AG08395 (cell line): ENCODE measurements around the gene DNAAF9.
"Not testable (repeated sequence)": the region's sequence is repeated elsewhere in the genome, so short reads cannot be mapped to it uniquely, and the experiment has no call there.

Experiments
- DNase-seq: peaks from one replicate; pipeline ENCODE4 v3.0.0; 2012; ENCODE audit warnings: mixed read lengths, low spot score

Gene DNAAF9

GRCh38 chr20:3407040-3407770 lies at the start of gene DNAAF9:
Gene DNAAF9 (minus strand): TSS chr20:3407669. CDS start chr20:3407557, 112 bp downstream.
- DNase-seq: peak; percentile 65

- no peak for DNase-seq
These were observed 49.2 kb upstream of the DNAAF9 start for GRCh38 chr20:3456648-3457047.

GRCh38 chr20:3454831-3455230 lies 47.4 kb upstream of the DNAAF9 start:
- no peak for DNase-seq

- DNase-seq: no peak
These were observed 45.2 kb upstream of the DNAAF9 start for GRCh38 chr20:3452690-3453089.

GRCh38 chr20:3452136-3452535 lies 44.7 kb upstream of the DNAAF9 start:
- no peak for DNase-seq

DNA sequence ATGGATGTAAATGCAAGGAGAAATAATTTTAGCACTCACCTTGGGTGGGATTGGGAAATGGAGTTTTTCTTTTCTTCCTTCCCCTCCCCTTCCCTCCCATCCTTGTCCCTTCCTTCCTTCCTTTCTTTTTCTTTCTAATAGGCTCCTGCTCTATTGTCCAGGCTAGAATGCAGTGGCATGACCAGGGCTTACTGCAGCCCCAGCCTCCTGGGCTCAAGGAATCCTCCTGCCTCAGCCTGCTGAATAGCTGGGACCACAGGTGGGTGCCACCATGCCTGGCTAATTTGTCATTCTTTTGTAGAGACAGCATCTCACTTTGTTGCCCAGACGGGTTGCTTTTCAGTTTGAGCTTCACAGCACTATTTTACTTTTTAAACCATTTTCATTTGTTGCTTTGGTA lies 41.9 kb upstream of the DNAAF9 start:
- no peak for DNase-seq

GRCh38 chr20:3447321-3447720 lies 39.9 kb upstream of the DNAAF9 start:
- DNase-seq: no peak

DNA sequence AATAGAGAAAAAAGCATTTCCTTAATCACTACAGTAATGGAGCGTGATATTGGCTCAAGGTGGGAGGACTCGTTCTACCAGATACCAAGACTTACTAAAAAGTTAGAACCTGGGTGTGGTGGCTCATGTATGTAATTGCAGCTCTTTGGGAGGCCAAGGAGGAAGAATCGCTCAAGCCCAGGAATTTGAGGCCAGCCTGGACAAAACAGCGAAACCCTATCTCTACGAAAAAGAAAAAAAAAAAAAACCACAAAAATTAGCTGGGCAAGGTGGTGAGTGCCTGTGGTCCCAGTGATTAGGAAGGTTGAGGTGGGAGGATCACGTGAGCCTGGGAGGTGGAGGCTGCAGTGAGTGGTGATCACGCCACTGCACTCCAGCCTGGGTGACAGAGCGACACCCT lies 39.3 kb upstream of the DNAAF9 start:
- no peak for DNase-seq

DNA sequence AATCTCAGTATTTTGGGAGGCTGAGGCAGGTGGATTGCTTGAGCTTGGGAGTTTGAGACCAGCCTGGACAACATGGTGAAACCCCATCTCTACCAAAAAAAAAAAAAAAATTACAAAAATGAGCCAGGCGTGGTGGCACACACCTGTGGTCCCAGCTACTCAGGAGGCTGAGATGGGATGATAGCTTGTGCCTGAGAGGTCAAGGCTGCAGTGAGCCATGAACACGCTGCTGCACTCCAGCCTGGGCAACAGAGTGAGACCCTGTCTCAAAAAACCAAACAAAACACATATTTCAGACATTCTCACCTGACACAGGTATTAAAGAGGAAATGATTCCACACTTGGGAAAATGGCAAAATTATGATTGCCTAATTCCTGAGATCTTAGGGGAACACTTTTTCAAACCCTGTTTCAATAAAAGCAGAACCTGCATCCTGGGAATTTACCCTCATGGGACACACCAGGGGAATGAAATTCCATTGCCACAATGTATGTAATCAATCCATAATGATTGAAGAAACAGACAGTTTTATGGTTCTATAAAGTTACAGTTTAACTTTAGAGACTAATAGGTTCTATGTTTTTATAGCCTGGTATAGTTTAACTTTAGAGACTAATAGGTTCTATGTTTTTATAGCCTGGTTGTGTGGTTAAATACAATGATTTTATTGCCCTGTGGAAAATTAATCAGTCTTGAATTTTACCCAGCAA lies 29.6 kb upstream of the DNAAF9 start:
- no peak for DNase-seq

DNA sequence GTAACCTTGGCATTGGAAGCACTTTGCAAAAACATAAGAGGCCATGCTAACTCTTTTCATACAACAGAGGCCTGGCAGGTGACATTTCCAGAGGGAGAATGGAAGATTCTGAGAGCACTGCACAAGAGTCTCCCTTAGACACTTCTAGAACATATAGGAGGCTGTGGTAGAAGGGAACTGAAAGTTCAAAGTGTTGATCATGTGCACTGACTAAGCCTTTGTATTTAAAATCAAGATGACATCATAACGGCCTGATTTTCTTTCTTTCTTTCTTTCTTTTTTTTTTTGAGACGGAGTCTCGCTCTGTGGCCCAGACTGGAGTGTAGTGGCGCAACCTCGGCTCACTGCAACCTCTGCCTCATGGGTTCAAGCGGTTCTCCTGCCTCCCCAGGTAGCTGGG lies 26.8 kb upstream of the DNAAF9 start:
- DNase-seq: no peak

DNA sequence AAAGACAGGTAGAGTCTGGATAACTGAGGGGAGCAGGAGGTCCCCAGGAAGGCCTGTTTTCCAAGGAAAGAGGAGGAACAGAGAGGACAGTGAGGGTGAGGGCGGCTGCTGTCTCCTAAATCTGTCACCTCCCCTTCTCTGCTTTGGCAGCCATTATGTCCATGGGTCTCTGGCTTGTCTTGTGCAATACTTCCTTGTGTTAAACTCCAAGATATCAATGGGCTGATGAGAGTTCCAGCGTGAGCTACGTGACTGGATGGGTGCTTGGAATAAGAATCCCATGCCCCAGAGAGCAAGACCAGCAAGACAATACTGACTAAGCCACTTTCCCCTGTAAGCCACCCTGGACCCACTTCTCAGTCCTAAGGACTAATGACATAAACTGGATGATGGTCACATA lies 26.3 kb upstream of the DNAAF9 start:
- no peak for DNase-seq

- no peak for DNase-seq
These were observed 25.4 kb upstream of the DNAAF9 start for GRCh38 chr20:3432844-3433243.

GRCh38 chr20:3431109-3431508 lies 23.6 kb upstream of the DNAAF9 start:
- peak; percentile 35 for DNase-seq

- DNase-seq: no peak
These were observed 23.1 kb upstream of the DNAAF9 start for GRCh38 chr20:3430376-3431069.

DNA sequence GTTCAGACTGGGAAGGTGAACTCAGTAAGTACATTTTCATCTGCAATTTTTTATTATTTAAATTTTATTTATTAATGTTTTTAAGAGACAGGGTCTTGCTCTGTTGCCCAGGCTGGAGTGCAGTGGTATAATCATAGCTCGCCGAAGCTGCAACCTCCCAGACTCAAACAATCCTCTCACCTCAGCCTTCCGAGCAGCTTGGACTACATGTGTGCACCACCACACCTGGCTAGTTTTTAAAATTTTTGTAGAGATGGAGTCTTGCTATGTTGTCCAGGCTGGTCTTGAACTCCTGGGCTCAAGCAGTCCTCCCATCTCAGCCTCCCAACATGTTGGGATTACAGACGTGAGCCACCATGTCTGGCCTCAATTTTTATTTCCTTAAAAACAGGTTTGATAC lies 19.3 kb upstream of the DNAAF9 start:
- DNase-seq: not testable (repeated sequence)

GRCh38 chr20:3423126-3423525 lies 15.7 kb upstream of the DNAAF9 start:
- DNase-seq: no peak

DNA sequence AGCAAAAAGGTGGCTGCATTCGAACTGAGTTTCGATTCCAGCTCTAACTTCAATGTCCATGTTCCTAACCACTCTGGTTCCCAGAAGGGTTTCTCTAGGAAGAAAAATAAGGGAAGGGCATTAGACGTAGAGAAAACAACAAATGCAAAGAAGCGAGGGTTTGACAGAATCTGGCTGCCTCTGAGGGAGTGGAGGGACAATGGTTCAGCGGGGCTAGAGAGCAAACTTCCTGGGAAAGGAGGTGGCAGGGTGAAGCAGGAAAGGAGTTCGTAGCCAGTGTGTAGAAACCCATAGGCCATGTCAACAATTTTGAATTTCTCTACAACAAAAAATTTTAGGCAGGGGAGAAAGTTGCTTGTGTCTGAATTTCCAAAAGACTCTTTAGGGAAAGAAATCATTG lies 14.5 kb upstream of the DNAAF9 start:
- DNase-seq: no peak

GRCh38 chr20:3420211-3420707 lies 12.8 kb upstream of the DNAAF9 start:
- DNase-seq: peak; percentile 39

DNA sequence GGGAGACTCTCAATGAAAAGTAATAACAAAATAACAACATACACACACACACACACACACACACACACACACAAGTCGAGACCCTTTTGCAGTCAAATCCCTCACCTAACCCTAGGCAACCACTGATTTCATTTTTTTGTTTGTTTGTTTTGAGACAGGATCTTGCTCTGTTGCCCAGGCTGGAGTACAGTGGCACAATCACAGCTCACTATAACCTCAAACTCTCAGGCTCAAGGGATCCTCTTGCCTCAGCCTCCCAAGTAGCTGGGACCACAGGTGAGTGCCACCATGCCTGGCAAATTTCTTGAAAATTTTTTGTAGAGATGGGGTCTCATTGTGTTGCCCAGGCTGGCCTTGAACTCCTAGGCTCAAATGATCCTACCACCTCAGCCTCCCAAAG lies 10.7 kb upstream of the DNAAF9 start:
- DNase-seq: not testable (repeated sequence)

DNA sequence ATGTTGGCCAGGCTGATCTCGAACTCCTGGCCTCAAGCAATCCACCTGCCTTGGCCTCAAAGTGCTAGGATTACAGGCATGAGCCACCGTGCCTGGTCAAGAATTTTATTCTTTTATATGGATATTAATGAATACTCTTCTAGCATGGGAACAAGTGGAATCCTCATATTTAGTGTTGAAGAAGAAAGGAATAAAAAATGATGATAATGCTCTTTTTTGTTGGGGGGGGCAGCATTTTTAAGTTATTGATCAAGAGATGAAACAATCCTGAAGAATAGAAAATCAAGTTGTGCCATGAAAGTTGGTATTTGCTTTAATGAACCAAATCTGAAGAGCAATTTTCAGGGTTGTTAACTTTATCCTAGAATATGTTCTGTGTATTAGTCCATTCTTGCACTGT lies 6.7 kb upstream of the DNAAF9 start:
- DNase-seq: no peak

- no peak for DNase-seq
These were observed 6.0 kb upstream of the DNAAF9 start for GRCh38 chr20:3413393-3413889.

DNA sequence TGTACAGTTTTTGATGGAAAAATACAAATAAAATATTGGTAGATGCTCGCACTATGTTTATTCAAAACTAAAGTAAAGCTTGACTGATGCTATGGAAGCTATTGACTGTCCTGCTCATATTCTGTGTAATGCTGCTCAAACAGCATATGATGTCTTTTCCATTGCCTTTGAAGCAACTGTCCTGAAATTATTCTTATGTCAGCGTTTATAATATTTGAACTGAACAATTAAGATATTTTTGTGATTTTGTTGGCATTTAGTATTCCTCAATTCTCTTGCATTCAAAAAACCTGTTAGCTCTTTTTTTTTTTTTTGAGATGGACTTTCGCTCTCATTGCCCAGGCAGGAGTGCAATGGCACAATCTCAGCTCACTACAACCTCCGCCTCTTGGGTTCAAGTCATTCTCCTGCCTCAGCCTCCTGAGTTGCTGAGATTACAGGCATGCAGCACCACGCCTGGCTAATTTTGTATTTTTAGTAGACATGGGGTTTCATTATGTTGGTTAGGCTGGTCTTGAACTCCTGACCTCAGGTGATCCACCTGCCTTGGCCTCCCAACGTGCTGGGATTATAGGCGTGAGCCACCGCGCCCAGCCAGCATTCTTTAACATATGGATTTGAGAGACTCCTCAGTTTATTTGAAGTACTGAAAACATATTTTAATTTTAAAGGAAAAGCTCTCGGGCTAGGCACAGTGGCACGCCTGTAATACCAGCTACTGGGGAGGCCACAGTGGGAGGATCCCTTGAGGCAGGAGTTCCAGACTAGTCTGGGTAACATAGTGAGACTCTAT lies 5.3 kb upstream of the DNAAF9 start:
- DNase-seq: no peak
